Gastrocnemius medialis (tissue), 4 donors: ENCODE data around the gene MAPK14.

Source experiments
- POLR2A ChIP-seq, 2 donors: fragments of 450-650 bp; IDR thresholded peaks; one replicate each; pipeline ENCODE4 v1.6.1; 2017; ENCODE audit warnings: antibody characterized with exemption in 2 of 2, mild to moderate bottlenecking in 2 of 2, moderate library complexity in 2 of 2
- TF ChIP-seq, protein P1 (sequence below), 5 experiments: fragments of 450-650 bp in 3 of 5; fragments of 200-600 bp in 2 of 5; sonication (generic) in 2 of 5; IDR thresholded peaks in 4 of 5; conservative IDR thresholded peaks in 1 of 5; 1 replicate in 4 of 5; 2 replicates in 1 of 5; pipeline ENCODE4 v1.5.1; 2016 to 2019; ENCODE audit warnings: antibody characterized with exemption in 5 of 5, mild to moderate bottlenecking in 3 of 5, moderate library complexity in 3 of 5

DNA sequence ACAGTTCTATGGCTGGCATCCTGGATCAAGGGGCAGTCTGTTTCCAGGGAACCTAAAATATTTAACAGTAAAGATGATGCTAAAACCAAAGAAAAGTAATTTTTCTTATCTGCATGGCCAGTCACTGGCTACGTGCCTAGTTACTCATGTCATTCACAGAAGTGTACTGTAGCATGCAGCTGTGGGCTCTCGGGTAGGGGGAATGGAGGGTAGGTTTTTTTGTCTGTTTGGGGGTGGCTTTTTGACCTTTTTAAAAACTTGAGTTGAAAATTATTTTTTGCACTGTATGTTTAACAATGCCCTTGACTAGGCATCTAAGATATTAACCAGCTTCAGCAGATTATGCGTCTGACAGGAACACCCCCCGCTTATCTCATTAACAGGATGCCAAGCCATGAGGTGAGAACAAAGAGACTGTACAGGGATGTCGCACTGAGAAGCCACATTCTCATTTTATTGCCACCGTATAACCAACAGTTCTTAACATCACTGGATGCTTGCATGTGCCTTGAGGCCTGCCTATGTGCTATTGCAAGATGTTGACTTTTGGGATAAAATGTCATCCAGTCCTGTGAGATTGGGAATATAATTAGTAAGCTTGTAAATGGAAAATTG, 72.4 kb downstream of the MAPK14 start:
- TF ChIP-seq, protein P1, sequence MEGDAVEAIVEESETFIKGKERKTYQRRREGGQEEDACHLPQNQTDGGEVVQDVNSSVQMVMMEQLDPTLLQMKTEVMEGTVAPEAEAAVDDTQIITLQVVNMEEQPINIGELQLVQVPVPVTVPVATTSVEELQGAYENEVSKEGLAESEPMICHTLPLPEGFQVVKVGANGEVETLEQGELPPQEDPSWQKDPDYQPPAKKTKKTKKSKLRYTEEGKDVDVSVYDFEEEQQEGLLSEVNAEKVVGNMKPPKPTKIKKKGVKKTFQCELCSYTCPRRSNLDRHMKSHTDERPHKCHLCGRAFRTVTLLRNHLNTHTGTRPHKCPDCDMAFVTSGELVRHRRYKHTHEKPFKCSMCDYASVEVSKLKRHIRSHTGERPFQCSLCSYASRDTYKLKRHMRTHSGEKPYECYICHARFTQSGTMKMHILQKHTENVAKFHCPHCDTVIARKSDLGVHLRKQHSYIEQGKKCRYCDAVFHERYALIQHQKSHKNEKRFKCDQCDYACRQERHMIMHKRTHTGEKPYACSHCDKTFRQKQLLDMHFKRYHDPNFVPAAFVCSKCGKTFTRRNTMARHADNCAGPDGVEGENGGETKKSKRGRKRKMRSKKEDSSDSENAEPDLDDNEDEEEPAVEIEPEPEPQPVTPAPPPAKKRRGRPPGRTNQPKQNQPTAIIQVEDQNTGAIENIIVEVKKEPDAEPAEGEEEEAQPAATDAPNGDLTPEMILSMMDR (IDR thresholded peaks at IDR 0.05 in 4 of 5, conservative IDR thresholded peaks at IDR 0.05 in 1 of 5), result no peak
- TF ChIP-seq POLR2A (IDR thresholded peaks at IDR 0.05), result no peak
